NCI-H526 (cell line): ENCODE data around the gene ZNF536.

Experiments used
- DNase-seq, 2 experiments: peaks; one replicate each; lab custom pipeline; 2025; lab: John Stamatoyannopoulos, UW

Gene ZNF536

GRCh38 chr19:30371960-30372824, at the start of gene ZNF536:
Gene ZNF536 (plus strand): TSS chr19:30372384. CDS start chr19:30443563, 71,179 bp downstream.
- DNase-seq = no peak

GRCh38 chr19:30322641-30323320, 49.4 kb upstream of the ZNF536 start:
- no peak for DNase-seq

- DNase-seq = no peak
Measured at GRCh38 chr19:30323904-30324303, 48.3 kb upstream of the ZNF536 start.

GRCh38 chr19:30324982-30325381, 47.2 kb upstream of the ZNF536 start:
- DNase-seq = no peak

- no peak for DNase-seq
Measured at GRCh38 chr19:30325676-30326392, 46.4 kb upstream of the ZNF536 start.

GRCh38 chr19:30326393-30326710, 45.8 kb upstream of the ZNF536 start:
- no peak for DNase-seq

- DNase-seq = no peak
Measured at GRCh38 chr19:30327331-30327730, 44.9 kb upstream of the ZNF536 start.

GRCh38 chr19:30328096-30328495, 44.1 kb upstream of the ZNF536 start:
- no peak for DNase-seq

GRCh38 chr19:30330266-30330665, 41.9 kb upstream of the ZNF536 start:
- no peak for DNase-seq

GRCh38 chr19:30332445-30333234, 39.5 kb upstream of the ZNF536 start:
- DNase-seq = no peak

GRCh38 chr19:30333291-30334065, 38.7 kb upstream of the ZNF536 start:
- DNase-seq = no peak

GRCh38 chr19:30334841-30335240, 37.3 kb upstream of the ZNF536 start:
- no peak for DNase-seq

GRCh38 chr19:30335306-30335886, 36.8 kb upstream of the ZNF536 start:
- no peak for DNase-seq

GRCh38 chr19:30336290-30336689, 35.9 kb upstream of the ZNF536 start:
- no peak for DNase-seq

- no peak for DNase-seq
Measured at GRCh38 chr19:30338041-30338456, 34.1 kb upstream of the ZNF536 start.

- no peak for DNase-seq
Measured at GRCh38 chr19:30338878-30339623, 33.1 kb upstream of the ZNF536 start.

GRCh38 chr19:30339624-30340525, 32.3 kb upstream of the ZNF536 start:
- DNase-seq = no peak

- DNase-seq = no peak
Measured at GRCh38 chr19:30340771-30341561, 31.2 kb upstream of the ZNF536 start.
